Mucosa of rectum (tissue), 2 donors: ENCODE measurements around the gene RAD51B.
A peak's percentile ranks its signal among the peaks of the same experiment; 100 is the strongest.

Experiments
- H3K27ac ChIP-seq, 2 donors: one replicate each; pipeline ENCODE4 v1.7.0; 2013; ENCODE audit warnings: inconsistent platforms in 2 of 2, low read depth in 2 of 2, low read length in 2 of 2
- H3K27me3 ChIP-seq, 2 donors: one replicate each; pipeline ENCODE4 v1.7.0; 2013; ENCODE audit warnings: low read length in 2 of 2; ENCODE audit not compliant: control insufficient read depth in 2 of 2, insufficient read depth in 2 of 2
- H3K36me3 ChIP-seq, 2 donors: one replicate each; pipeline ENCODE4 v1.7.0; 2013; ENCODE audit warnings: low read length in 2 of 2; ENCODE audit not compliant: control insufficient read depth in 2 of 2, insufficient read depth in 2 of 2
- H3K4me1 ChIP-seq, 2 donors: one replicate each; pipeline ENCODE4 v1.7.0; 2013; ENCODE audit warnings: low read length in 2 of 2, mild to moderate bottlenecking in 1 of 2; ENCODE audit not compliant: control insufficient read depth in 2 of 2, insufficient read depth in 2 of 2
- H3K4me3 ChIP-seq, 2 donors: one replicate each; pipeline ENCODE4 v1.7.0; 2013; ENCODE audit warnings: low read length in 2 of 2
- H3K9ac ChIP-seq, 2 donors: one replicate each; pipeline ENCODE4 v1.7.0; 2013; ENCODE audit warnings: low read length in 2 of 2, low read depth in 1 of 2, mild to moderate bottlenecking in 1 of 2
- H3K9me3 ChIP-seq, 2 donors: one replicate each; pipeline ENCODE4 v1.7.0; 2013; ENCODE audit warnings: low read length in 2 of 2; ENCODE audit not compliant: control insufficient read depth in 2 of 2
- donor health status: healthy.
- donor health status: Normal muscosa, but diverticular disease.

The RAD51B gene

GRCh38 chr14:68192935-68193334, 373.4 kb downstream of the RAD51B start:
- H3K36me3 ChIP-seq = no peaks in the 10 kb centered on the region
- no peak overlapping the region for H3K27ac ChIP-seq
- H3K4me3 ChIP-seq = no peak overlapping the region
- H3K9me3 ChIP-seq = no peaks in the 10 kb centered on the region
- no peaks in the 10 kb centered on the region for H3K27me3 ChIP-seq
- peaks cover 4 to 14% of the 10 kb centered on the region in 2 donors for H3K4me1 ChIP-seq
- H3K9ac ChIP-seq = no peak overlapping the region

GRCh38 chr14:68193970-68194681, 374.5 kb downstream of the RAD51B start:
- H3K4me3 ChIP-seq = no peak overlapping the region
- no peaks in the 10 kb centered on the region for H3K9me3 ChIP-seq
- H3K36me3 ChIP-seq = no peaks in the 10 kb centered on the region
- H3K27ac ChIP-seq = peak overlapping the region in 1 of 2 donors; percentile 5
- peaks cover 4 to 14% of the 10 kb centered on the region in 2 donors for H3K4me1 ChIP-seq
- H3K27me3 ChIP-seq = no peaks in the 10 kb centered on the region
- H3K9ac ChIP-seq = no peak overlapping the region

GRCh38 chr14:68195126-68195525, 375.5 kb downstream of the RAD51B start:
- H3K36me3 ChIP-seq = no peaks in the 10 kb centered on the region
- no peak overlapping the region for H3K4me3 ChIP-seq
- H3K4me1 ChIP-seq = peaks cover 4 to 14% of the 10 kb centered on the region in 2 donors
- H3K27me3 ChIP-seq = no peaks in the 10 kb centered on the region
- H3K27ac ChIP-seq = no peak overlapping the region
- H3K9ac ChIP-seq = no peak overlapping the region
- no peaks in the 10 kb centered on the region for H3K9me3 ChIP-seq

GRCh38 chr14:68198713-68199495, 379.3 kb downstream of the RAD51B start:
- H3K27ac ChIP-seq = peak overlapping the region; percentile 14 to 52
- peaks cover 0 to 6% of the 10 kb centered on the region in 2 donors for H3K4me1 ChIP-seq
- H3K27me3 ChIP-seq = no peaks in the 10 kb centered on the region
- H3K9me3 ChIP-seq = no peaks in the 10 kb centered on the region
- H3K36me3 ChIP-seq = no peaks in the 10 kb centered on the region
- H3K9ac ChIP-seq = no peak overlapping the region
- H3K4me3 ChIP-seq = no peak overlapping the region

GRCh38 chr14:68199554-68200151, 380.1 kb downstream of the RAD51B start:
- Histone ChIP-seq H3K4me1 (peaks cover 0 to 6% of the 10 kb centered on the region in 2 donors), H3K27ac (peak overlapping the region; percentile 34 to 52), H3K9ac (no peak overlapping the region), H3K9me3 (no peaks in the 10 kb centered on the region), H3K4me3 (no peak overlapping the region), H3K36me3 (no peaks in the 10 kb centered on the region), H3K27me3 (no peaks in the 10 kb centered on the region)

- H3K9ac ChIP-seq = no peak overlapping the region
- no peak overlapping the region for H3K27ac ChIP-seq
- no peak overlapping the region for H3K4me3 ChIP-seq
- H3K27me3 ChIP-seq = no peaks in the 10 kb centered on the region
- no peaks in the 10 kb centered on the region for H3K36me3 ChIP-seq
- no peaks in the 10 kb centered on the region for H3K9me3 ChIP-seq
- no peaks in the 10 kb centered on the region for H3K4me1 ChIP-seq
Measured at GRCh38 chr14:68203871-68204270, 384.3 kb downstream of the RAD51B start.

- no peak overlapping the region for H3K27ac ChIP-seq
- H3K4me3 ChIP-seq = no peak overlapping the region
- H3K36me3 ChIP-seq = no peaks in the 10 kb centered on the region
- peaks cover 6 to 12% of the 10 kb centered on the region in 2 donors for H3K4me1 ChIP-seq
- no peaks in the 10 kb centered on the region for H3K9me3 ChIP-seq
- no peaks in the 10 kb centered on the region for H3K27me3 ChIP-seq
- no peak overlapping the region for H3K9ac ChIP-seq
Measured at GRCh38 chr14:68208218-68208617, 388.6 kb downstream of the RAD51B start.

GRCh38 chr14:68208626-68209317, 389.2 kb downstream of the RAD51B start:
- H3K27me3 ChIP-seq = no peaks in the 10 kb centered on the region
- H3K4me3 ChIP-seq = no peak overlapping the region
- H3K27ac ChIP-seq = no peak overlapping the region
- H3K9ac ChIP-seq = no peak overlapping the region
- no peaks in the 10 kb centered on the region for H3K9me3 ChIP-seq
- peaks cover 6 to 12% of the 10 kb centered on the region in 2 donors for H3K4me1 ChIP-seq
- H3K36me3 ChIP-seq = no peaks in the 10 kb centered on the region

GRCh38 chr14:68210729-68211299, 391.2 kb downstream of the RAD51B start:
- Histone ChIP-seq H3K27ac (peak overlapping the region; percentile 62 to 68), H3K27me3 (no peaks in the 10 kb centered on the region), H3K9me3 (no peaks in the 10 kb centered on the region), H3K36me3 (no peaks in the 10 kb centered on the region), H3K4me3 (peak overlapping the region; percentile 31 to 59), H3K9ac (no peak overlapping the region), H3K4me1 (peaks cover 6 to 12% of the 10 kb centered on the region in 2 donors)
